ENCODE results near the gene KLHL35.

- TF ChIP-seq REST (IDR thresholded peaks at IDR 0.05; ENCODE audit: insufficient read depth in 1 of 2, low read depth in 2 of 2, low read length in 2 of 2) (no peak), TAF1 (IDR thresholded peaks at IDR 0.05; ENCODE audit: borderline replicate concordance, insufficient read depth, low read length) (no peak), POLR2AphosphoS5 (IDR thresholded peaks at IDR 0.05; ENCODE audit: low read depth, low read length) (no peak)
These were observed 44.6 kb upstream of the KLHL35 start for GRCh38 chr11:75477614-75477935.

All from PFSK-1 (cell line).